Nucleus accumbens (tissue), 56 donors: Measurements from ENCODE around the gene HAP1.

Source experiments
- DNase-seq, 56 donors: peaks; one replicate each; lab custom pipeline; 2025; lab: John Stamatoyannopoulos, UW

The HAP1 gene, protein sequence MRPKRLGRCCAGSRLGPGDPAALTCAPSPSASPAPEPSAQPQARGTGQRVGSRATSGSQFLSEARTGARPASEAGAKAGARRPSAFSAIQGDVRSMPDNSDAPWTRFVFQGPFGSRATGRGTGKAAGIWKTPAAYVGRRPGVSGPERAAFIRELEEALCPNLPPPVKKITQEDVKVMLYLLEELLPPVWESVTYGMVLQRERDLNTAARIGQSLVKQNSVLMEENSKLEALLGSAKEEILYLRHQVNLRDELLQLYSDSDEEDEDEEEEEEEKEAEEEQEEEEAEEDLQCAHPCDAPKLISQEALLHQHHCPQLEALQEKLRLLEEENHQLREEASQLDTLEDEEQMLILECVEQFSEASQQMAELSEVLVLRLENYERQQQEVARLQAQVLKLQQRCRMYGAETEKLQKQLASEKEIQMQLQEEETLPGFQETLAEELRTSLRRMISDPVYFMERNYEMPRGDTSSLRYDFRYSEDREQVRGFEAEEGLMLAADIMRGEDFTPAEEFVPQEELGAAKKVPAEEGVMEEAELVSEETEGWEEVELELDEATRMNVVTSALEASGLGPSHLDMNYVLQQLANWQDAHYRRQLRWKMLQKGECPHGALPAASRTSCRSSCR

DNA sequence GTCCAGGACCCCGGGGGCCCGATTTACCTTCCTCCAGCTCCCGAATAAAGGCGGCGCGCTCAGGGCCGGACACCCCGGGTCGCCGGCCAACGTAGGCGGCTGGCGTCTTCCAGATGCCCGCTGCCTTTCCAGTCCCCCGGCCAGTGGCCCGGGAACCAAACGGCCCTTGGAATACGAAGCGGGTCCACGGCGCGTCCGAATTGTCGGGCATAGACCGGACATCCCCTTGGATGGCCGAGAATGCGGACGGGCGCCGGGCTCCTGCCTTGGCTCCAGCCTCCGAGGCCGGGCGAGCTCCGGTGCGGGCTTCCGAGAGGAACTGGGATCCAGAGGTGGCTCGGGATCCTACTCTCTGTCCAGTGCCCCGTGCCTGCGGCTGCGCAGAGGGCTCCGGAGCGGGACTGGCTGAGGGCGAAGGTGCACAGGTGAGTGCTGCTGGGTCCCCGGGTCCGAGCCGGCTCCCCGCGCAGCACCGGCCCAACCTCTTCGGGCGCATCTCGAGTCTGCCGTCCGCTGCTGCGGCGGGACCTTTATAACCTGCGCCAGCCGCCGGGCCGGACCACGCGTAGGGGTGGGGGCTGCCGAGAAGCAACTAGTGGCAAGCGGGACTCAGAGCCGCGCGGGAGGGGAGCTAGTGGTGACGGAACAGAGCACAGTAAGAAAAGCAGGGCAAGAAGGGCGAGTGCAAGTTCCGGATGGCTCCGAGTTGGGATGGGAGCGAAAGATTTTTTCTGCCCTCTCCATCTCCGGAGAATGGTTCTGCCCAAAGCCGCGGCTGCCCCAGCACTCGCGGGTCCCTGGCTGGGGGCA is at the start of gene HAP1:
Gene HAP1, minus strand, starts transcription at position 505 of the 810 bp plus-strand sequence. Its CDS starts 9 bp downstream, at position 496.
- peak in 38 of 56 donors; percentile 10 to 74 (median 24) for DNase-seq

DNA sequence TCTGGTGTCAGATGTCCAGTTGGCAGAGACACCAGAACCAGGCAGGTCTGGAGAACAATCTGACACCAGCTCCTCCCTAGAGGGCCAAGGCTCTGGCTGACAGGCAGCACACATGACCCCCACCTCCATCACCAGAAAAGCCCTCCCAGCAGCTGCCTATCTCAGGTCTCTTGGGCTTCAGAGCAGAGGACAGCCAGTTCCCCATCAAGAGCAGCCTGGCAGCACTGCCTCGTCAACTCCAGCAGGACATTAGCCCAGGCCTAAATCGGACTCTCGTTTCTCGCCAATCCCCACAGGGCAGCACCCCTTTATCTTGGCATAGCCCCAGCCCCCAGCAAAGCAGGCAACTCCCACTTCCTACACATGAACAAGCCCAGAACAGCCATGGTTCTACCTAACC is 47.7 kb upstream of the HAP1 start:
- no peak for DNase-seq

DNA sequence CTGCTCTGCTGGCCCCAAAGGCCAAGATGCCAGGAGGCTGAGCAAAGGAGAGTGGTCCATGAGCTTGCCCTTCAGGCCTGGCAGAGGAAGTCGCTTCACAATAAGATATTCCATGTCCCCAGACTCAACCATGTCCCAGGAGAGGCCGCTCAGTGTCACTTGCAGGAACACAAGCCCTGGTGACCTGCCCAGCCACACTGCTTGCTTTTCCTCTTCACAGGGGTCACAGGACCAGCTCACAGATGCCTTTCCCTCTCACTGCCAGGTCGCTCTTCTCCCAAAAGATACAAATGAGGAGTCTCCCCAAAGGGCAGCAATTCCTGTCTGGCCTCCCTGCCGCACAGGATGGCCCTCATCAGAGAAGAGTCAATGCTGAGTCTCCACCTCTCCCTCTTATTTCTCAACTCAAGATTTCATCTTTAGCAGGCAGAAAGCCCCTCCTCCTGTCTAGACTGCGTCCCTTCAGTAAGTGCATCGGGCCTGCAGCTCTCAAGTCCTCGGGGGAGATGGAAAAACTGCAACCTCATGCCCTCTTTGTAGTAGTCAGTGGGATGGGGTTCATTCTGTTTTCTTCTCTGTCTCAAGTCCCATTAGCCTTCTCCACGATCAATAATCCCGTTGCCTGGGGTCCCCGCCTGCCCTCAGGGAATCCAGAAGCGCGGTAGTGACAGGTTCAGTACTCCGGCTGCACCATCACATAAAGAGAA is 47.1 kb upstream of the HAP1 start:
- no peak for DNase-seq

DNA sequence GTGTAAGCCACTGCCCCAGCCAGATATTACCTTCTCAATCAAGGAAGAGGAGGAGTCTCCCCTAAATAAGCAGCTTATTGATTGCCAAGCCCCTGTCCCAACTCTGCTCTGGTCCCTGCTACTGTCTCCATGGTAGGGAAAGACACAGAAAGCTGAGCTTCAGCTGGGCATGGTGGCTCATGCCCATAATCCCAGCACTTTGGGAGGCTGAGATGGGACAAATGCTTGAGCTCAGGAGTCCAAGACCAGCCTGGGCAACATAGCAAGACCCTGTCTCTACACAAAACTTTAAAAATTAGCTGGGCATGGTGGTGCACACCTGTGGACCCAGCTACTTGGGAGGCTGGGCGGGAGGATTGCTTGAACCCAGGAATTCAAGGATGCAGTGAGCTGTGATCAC is 45.5 kb upstream of the HAP1 start:
- DNase-seq = no peak

DNA sequence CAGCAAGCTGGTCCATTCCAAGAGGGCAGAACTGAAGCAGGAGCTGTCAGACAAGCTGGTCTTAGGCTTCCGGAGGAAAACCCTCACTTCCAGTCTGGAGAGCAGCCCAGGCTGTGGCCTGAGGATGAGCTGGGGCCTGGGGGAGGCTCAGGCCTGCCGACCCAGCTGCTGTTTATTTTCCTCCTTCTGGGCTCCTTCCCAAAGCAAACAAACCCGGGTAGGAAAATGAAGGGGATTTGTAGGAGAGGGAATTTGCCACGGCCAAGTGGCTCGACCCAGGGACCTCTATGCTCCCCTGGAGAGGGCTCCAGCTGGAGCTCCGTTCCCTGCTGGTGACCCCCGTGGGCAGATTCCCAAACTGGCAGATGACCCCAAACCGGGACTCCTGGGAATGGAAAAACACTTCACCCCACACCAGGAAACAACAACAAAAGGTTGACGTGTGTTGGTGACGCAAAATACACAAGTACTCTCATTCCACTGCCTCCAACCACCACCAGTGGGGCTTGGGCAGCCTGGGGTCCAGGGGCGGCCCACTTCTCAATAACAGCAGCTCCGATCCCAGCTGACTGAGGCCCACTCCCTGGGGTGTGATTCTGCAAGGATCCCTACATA is 43.2 kb upstream of the HAP1 start:
- DNase-seq = peak in 38 of 56 donors; percentile 10 to 76 (median 47)

DNA sequence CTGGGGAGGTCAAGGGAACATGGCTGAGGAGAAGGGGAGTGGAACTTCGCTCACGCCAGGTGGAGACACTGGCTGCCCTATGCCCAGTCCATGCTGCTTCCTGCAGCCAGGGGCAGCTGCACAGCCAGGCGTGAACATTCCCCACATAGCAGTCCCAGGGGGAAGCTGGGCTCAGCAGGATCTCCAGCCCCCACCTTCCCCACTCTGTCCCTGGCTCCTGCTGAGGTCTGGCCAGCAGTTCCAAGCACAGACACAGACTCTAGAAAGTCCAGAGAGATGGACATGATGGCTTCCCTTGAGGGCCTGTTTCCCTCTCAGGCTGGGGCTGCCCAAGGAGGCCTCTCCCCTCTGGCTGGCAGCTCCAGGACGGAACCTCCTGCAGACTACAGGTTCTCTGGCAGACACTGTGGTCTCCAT is 42.7 kb upstream of the HAP1 start:
- peak in 16 of 56 donors; percentile 13 to 60 (median 44) for DNase-seq

DNA sequence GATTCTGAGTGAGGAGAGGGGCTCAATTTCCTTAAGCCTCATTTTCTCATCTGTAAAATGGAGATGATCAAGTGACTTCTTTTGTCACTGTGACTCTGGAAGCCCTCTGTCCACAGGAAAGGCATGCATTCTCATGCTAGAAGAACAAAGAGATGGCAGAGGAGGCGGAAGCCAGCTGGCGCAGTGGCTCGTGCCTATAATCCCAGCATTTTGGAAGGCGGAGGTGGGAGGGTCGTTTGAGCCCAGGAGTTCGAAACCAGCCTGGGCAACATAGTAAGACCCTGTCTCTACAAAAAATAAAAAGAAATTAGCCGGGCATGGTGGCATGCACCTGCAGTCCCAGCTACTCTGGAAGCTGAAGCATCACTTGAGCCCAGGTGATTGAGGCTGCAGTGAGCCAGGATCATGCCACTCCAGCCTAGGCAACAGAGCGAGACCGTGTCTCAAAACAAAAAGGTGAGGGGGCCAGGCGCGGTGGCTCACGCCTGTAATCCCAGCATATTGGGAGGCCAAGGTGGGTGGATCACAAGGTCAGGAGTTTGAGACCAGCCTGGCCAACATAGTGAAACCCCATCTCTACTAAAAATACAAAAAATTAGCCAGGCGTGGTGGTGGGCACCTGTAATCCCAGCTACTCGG is 41.9 kb upstream of the HAP1 start:
- DNase-seq = peak in 14 of 56 donors; percentile 8 to 49 (median 18)

DNA sequence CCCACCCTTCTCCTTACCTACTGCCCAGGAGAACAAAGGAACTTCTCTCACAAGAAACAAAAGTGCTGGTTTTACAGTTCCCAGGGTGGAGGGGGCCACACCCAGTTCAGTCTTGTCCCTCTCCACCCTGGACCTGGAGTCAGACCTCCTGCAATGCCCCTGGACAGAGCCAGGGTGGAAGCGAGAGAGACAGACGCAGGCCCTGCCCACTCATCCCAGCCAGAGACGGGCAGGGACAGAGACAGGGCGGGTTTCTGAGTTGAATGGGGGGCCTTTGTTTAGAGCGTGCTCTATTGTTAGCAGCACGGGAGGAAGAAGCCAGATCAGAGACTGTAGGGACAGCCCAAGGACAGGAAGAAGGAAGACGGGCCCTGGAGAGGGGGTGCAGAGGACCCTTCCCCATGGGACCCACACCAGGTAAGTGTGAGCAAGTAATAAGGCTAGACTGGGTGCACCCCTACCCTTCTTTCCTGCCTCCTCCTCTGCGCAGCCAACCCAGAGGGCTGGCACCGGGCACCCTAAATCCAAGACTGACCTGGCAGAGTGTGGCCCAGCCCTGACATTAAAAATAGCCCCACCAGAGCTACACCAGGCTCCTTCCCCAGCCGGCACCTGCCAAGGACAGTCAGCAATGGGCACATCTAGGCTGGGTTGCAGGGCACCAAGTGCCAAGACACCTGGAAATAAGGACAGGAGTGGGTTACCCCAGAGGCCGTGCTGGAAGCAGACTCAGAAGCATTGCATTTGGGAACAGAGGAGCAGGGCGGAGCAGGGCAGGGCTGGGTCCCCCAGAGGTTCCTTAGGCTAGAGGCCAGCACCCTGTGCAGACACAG is 41.2 kb upstream of the HAP1 start:
- peak in 49 of 56 donors; percentile 3 to 83 (median 60) for DNase-seq

DNA sequence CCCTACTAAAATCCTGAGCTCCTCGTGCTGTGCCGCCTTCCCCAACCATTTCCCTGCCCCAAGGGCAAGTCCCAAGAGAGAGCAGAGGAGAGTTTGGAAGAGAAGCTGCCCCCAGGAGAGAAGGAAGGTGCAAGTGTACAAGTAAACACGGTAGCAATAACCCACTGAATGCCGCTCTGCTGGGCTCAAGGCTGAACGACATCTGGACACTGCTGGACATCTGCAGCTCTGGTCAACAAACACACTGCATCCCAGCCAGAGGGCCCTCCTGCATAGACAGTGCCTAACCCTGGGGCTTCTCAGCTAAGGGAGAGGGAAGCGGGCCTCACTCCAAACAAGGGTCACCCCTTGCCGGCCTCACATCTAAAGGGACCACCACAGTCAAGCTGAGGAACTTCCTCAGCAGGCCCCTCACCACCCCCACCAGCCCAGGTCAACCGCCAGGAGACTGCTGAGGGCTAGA is 39.3 kb upstream of the HAP1 start:
- DNase-seq = peak in 9 of 56 donors; percentile 9 to 33 (median 20)

DNA sequence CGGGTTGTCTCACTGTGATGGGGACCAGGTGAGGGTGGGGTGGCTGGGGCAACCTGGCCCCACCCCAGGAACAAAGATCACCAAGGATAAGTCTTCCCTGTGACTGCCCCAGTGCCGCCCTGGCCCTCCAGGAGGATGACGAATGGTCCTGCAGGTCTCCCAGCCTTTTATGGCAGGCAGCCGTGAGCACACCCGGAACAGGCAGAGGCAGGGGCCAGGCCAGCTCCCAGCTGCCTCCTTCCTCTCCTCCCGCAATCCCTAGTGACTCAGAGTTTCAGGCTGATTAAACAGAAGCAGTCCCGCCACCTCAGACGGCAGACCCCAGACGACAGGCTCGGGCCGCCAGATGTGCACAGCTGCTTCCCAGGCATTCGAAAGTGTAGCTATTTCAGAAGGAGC is 38.7 kb upstream of the HAP1 start:
- no peak for DNase-seq

DNA sequence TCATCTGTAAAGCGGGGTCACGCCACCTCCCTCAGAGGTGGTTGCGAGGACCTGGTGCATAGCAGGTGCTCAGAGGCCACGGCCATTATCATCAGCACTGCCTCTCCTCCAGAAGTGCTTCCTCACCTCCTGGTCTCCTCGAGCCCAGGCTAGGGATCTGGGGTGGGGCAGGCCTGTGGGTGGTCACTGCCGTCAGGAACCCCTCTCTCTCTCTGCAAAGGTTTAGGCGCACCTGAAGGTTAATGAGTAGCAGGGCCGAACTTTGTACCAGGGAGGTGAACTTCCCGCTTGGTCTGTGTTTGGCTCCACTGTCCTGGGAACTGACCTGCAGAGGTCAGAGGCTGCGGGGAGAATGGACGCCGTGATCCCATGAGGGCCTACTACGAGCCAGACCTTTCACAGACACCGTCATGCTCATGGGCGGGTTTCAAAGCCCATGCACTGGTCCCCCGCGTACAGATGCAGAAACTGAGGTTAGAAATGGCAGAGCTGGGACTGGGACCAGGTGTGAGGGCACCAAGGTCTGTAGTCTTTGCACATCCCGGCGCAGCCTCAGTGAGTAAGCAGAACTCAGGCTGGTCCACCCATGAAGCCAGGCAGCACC is 38.2 kb upstream of the HAP1 start:
- DNase-seq = no peak

DNA sequence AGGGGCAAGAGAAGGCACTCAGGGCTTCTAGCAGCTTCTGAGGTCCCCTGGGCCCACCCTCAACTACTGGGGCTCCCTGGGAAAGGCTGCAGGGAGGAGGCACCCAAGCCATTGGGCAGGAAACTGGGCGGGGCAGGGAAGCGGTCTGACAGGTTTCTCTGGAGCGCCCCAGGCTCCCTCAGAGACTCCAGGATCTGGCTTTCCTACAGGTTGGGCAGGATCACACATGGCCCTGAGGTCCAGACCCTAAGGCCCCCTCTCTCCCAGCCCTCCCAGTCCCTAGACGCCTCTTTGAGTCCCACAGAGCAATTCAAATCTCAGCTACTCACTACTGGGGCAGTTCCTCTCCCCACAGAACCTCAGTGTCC is 37.8 kb upstream of the HAP1 start:
- no peak for DNase-seq

DNA sequence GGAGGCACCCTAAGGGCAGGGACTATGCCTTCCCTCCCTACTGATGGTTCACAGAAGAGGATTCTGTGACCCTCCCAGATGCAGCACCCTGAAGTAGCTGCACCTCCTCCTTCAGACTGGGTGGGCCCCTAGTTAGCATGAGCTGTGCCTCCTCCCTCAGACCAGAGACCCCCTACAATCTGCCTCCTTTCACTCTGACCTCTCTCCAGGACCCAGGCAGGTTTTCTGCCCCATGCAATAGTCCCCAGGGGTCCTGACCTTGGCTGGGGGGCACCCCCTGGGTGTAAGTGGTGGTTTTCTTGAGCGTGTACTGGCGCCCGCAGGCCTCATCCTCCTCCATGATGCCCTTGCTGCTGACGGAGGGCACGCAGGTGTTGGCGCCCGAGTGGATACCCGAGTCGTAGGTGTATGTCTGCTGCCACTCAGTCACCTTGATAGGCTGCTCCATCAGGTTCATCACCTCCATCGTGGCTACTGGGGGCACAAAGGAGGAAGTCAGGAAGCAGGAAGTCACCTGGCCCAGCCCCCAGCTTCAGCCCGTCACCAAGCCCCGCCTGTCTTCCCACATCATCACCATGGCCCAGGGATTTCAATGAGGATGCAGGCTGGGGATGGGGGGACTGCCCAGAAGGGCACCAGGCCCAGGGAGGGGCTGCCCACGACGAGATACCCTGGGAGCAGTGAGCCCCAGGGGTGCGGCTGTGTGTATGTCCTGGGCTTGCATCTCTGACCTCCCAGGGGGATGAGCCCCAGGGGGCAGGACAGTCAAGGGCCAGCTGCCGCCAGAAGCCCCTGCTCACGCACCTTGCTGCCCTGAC is 37.2 kb upstream of the HAP1 start:
- no peak for DNase-seq

DNA sequence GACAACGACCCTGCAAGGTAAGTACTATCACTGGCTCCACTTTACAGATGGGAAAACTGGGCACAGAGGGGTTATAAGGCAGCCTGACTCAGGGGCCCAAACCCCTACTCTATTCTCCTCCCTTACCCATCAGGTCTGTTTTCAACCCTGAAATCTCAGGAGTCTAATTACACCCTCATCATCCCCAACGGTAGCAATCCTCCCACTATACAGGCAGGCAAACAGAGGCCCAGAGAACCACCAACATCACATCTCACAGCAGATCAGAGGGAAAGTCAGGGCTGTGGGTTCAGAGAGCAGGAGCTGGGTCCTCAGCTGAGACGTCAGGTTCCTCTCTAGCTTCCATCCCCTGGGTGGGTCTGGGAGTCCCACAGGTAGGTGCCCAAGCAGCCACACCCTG is 35.5 kb upstream of the HAP1 start:
- no peak for DNase-seq

DNA sequence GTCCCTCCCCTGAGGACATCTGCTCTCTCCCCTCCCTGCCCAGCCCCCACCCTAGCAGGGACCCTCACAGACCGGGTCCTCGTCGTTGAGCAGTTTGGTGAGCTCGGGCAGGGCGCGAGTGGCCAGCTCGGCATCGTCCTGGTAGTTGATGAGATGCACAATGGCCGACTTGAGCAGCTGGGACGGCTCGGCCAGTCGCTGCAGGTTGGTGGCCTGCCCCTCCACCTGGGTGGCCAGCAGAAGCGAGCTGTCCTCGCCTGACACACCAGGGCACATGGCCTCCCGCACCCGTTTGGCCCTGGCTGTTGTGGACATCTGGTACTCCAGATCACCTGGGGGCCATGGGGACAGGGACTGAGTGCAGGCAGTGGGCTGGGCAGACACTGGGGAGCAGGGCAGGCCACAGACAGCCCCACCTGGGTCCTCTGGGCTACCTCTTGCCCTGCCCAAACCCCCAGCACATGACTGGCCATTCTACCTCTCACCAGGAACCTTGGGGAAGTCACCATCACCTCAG is 35.0 kb upstream of the HAP1 start:
- no peak for DNase-seq

DNA sequence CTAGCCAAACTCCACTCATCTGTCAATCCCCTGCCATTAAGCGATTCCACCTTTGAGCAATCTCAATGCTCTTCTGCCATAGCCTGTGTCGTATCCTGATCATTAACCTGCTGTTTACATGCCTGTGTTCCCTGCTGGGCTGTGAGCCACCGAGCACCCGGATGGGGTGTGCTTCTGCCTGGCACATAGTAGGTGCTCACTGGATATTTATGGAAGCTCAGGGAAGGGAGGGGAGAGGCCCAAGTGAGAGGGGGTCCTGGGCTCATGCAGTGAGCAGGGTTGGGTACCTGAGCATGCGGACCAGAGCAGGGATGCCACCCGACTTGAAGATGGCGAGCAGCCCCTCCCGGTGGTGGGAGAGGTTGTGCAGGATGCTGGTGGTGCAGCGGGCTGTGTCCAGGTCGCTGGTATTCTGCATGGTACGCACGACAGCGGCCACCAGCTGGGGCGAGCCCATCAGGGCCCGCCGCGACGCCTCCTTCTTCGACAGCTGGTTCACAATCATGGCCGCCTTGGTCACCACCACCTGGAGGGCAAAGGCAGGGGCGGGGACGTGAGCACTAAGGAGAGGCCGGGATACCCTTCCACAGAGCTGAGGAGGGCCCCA is 34.3 kb upstream of the HAP1 start:
- no peak for DNase-seq
